ENCODE results near the gene TPPP2.
A peak's percentile ranks its signal among the peaks of the same experiment; 100 is the strongest.

Gene TPPP2

DNA sequence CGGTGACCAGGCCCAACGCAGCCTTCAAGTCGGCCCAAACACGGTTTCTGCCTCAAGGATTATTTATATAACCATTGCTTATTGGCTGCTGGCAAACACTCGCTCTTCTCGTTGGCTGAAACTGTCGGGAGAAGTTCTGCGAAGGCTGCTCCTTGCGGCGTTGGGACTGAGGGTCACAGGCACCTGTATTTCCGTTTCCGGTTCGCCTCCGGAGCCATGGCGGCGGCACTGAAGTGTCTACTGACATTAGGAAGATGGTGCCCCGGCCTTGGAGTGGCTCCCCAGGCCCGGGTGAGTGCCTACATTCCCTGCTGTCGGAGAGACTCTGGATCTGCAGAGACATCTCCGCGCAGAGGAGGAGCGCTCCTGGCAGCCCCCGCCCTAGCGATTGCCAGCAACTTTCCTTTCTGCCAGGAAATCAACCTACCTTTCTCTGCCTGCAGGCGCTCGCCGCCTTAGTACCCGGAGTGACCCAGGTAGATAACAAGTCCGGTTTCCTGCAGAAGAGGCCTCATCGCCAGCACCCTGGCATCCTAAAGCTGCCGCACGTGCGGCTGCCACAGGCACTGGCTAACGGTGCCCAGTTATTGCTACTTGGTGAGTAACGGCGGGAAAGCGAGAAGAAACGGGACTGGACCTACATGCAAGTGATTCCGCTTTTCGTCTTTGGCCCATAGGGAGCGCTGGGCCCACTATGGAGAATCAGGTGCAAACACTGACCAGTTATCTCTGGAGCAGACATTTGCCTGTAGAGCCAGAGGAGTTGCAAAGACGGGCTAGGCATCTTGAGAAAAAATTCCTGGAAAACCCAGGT, 40.0 kb upstream of the TPPP2 start, which contains the start of gene METTL17:
Gene METTL17 (plus strand): TSS at position 194 of the 814 bp plus-strand sequence. CDS start 23 bp downstream, at position 217.
- TF ChIP-seq, protein P1, sequence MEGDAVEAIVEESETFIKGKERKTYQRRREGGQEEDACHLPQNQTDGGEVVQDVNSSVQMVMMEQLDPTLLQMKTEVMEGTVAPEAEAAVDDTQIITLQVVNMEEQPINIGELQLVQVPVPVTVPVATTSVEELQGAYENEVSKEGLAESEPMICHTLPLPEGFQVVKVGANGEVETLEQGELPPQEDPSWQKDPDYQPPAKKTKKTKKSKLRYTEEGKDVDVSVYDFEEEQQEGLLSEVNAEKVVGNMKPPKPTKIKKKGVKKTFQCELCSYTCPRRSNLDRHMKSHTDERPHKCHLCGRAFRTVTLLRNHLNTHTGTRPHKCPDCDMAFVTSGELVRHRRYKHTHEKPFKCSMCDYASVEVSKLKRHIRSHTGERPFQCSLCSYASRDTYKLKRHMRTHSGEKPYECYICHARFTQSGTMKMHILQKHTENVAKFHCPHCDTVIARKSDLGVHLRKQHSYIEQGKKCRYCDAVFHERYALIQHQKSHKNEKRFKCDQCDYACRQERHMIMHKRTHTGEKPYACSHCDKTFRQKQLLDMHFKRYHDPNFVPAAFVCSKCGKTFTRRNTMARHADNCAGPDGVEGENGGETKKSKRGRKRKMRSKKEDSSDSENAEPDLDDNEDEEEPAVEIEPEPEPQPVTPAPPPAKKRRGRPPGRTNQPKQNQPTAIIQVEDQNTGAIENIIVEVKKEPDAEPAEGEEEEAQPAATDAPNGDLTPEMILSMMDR (conservative IDR thresholded peaks at IDR 0.05; ENCODE audit: low read length), result peak; percentile 56
- no peak for TF ChIP-seq EZH2phosphoT487 (IDR thresholded peaks at IDR 0.05; ENCODE audit: borderline replicate concordance)
- peaks cover 28% of the 10 kb centered on the region for H3K4me1 ChIP-seq (ENCODE audit: insufficient read depth, low read length, poor library complexity, severe bottlenecking)
- H4K20me1 ChIP-seq (ENCODE audit: insufficient read depth, low read length, poor library complexity, severe bottlenecking), result peaks cover 13% of the 10 kb centered on the region

DNA sequence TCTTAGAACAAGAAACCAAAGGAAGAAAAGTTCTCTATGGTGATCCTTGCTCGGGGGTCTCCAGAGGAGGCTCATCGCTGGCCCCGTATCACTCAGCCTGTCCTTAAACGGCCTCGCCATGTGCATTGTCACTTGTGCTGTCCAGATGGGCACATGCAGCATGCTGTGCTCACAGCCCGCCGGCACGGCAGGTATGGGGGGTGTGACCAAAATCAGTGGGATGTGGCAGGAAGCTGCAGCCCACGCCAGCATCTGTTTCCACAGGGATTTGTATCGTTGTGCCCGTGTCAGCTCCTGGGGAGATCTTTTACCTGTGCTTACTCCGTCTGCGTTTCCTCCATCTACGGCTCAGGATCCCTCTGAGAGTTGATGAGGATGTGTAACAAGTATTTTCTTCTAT, 33.5 kb upstream of the TPPP2 start:
- H3F3A ChIP-seq (ENCODE audit: low read depth), result no peaks in the 10 kb centered on the region
- H3K9me3 ChIP-seq (ENCODE audit: insufficient read depth, low read depth, low read length), result no peaks in the 10 kb centered on the region
- H3K36me3 ChIP-seq (ENCODE audit: insufficient read depth, low read length), result peaks cover 40% of the 10 kb centered on the region
- H3K4me2 ChIP-seq (ENCODE audit: low read depth, low read length, poor library complexity, severe bottlenecking), result no peak overlapping the region
- H3K27me3 ChIP-seq (ENCODE audit: insufficient read depth, low read length, poor library complexity, severe bottlenecking), result no peaks in the 10 kb centered on the region
- peaks cover 18% of the 10 kb centered on the region for H3K79me2 ChIP-seq (ENCODE audit: insufficient read depth, low read length)
- peaks cover 6% of the 10 kb centered on the region for H4K20me1 ChIP-seq (ENCODE audit: insufficient read depth, low read length, poor library complexity, severe bottlenecking)
- TF ChIP-seq EZH2phosphoT487 (IDR thresholded peaks at IDR 0.05; ENCODE audit: borderline replicate concordance), result no peak
- TF ChIP-seq, protein P1 (conservative IDR thresholded peaks at IDR 0.05; ENCODE audit: low read length), result no peak
- H3K4me3 ChIP-seq (ENCODE audit: low read length, poor library complexity, severe bottlenecking), result no peak overlapping the region
- H3K9ac ChIP-seq (ENCODE audit: low read depth, low read length, poor library complexity, severe bottlenecking), result no peak overlapping the region
- peaks cover 11% of the 10 kb centered on the region for H3K4me1 ChIP-seq (ENCODE audit: insufficient read depth, low read length, poor library complexity, severe bottlenecking)
- no peaks in the 10 kb centered on the region for H3K9me2 ChIP-seq (replicated peaks; ENCODE audit: low read depth, low read length)
- H2AFZ ChIP-seq (ENCODE audit: low read length), result no peak overlapping the region

More for the DNA sequence above, 40.0 kb upstream of the TPPP2 start, which contains the start of gene METTL17:
- H3K9me2 ChIP-seq (replicated peaks; ENCODE audit: low read depth, low read length), result no peaks in the 10 kb centered on the region
- no peaks in the 10 kb centered on the region for H3F3A ChIP-seq (ENCODE audit: low read depth)
- peaks cover 35% of the 10 kb centered on the region for H3K79me2 ChIP-seq (ENCODE audit: insufficient read depth, low read length)
- no peaks in the 10 kb centered on the region for H3K27me3 ChIP-seq (ENCODE audit: insufficient read depth, low read length, poor library complexity, severe bottlenecking)
- no peaks in the 10 kb centered on the region for H3K9me3 ChIP-seq (ENCODE audit: insufficient read depth, low read depth, low read length)
- peak within 1 kb of the TSS; percentile 85 for H3K4me3 ChIP-seq (ENCODE audit: low read length, poor library complexity, severe bottlenecking)
- H2AFZ ChIP-seq (ENCODE audit: low read length), result peak within 1 kb of the TSS; percentile 74
- peak within 1 kb of the TSS; percentile 73 for H3K4me2 ChIP-seq (ENCODE audit: low read depth, low read length, poor library complexity, severe bottlenecking)
- H3K36me3 ChIP-seq (ENCODE audit: insufficient read depth, low read length), result peaks cover 22% of the 10 kb centered on the region
- peak within 1 kb of the TSS; percentile 84 for H3K9ac ChIP-seq (ENCODE audit: low read depth, low read length, poor library complexity, severe bottlenecking)

DNA sequence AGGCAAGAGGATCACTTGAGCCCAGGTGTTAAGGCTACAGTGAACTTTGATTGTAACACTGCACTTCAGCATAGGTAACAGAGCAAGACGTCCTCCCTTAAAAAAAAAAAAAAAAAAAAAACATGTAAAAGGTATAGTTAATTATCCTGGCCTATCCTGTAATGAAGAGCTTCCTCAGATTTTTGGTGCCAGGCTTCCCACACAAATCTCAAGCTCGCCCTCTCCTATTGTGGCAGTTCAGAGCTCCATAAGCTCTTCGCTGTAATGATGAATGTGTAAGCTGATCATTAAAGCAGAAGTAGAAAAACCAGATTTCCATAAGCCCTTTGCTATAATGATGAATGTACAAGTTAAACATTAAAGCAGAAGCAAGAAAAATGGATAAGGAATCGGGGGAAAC, 32.9 kb upstream of the TPPP2 start:
- Histone ChIP-seq H3F3A (ENCODE audit: low read depth) (no peaks in the 10 kb centered on the region), H3K4me1 (ENCODE audit: insufficient read depth, low read length, poor library complexity, severe bottlenecking) (peaks cover 8% of the 10 kb centered on the region), H3K4me2 (ENCODE audit: low read depth, low read length, poor library complexity, severe bottlenecking) (no peak overlapping the region), H3K79me2 (ENCODE audit: insufficient read depth, low read length) (peaks cover 12% of the 10 kb centered on the region), H3K4me3 (ENCODE audit: low read length, poor library complexity, severe bottlenecking) (no peak overlapping the region), H3K9me3 (ENCODE audit: insufficient read depth, low read depth, low read length) (no peaks in the 10 kb centered on the region), H3K9ac (ENCODE audit: low read depth, low read length, poor library complexity, severe bottlenecking) (no peak overlapping the region), H3K27me3 (ENCODE audit: insufficient read depth, low read length, poor library complexity, severe bottlenecking) (no peaks in the 10 kb centered on the region), H3K9me2 (replicated peaks; ENCODE audit: low read depth, low read length) (no peaks in the 10 kb centered on the region), H2AFZ (ENCODE audit: low read length) (no peak overlapping the region), H4K20me1 (ENCODE audit: insufficient read depth, low read length, poor library complexity, severe bottlenecking) (peaks cover 6% of the 10 kb centered on the region), H3K36me3 (ENCODE audit: insufficient read depth, low read length) (peaks cover 40% of the 10 kb centered on the region)
- no peak for TF ChIP-seq EZH2phosphoT487 (IDR thresholded peaks at IDR 0.05; ENCODE audit: borderline replicate concordance)
- TF ChIP-seq, protein P1 (conservative IDR thresholded peaks at IDR 0.05; ENCODE audit: low read length), result no peak
